A172 (cell line): ENCODE results near the gene FNDC3A. TPM values are rescaled to one million over a fixed set of nuclear protein-coding genes. Genes with fewer than 3 reads are reported as not detected.
A peak's percentile ranks its signal among the peaks of the same experiment; 100 is the strongest.
"Not testable (repeated sequence)": the region's sequence is repeated elsewhere in the genome, so short reads cannot be mapped to it uniquely, and the experiment has no call there.

Experiments used
- DNase-seq: peaks from one replicate; pipeline ENCODE4 v3.0.0-alpha.2; 2015; ENCODE audit warnings: low spot score
- total RNA-seq: library from RNA; depleted of rRNA; stranded (reverse); fragments of >200 nt; shearing (Covaris generic); gene quantifications from 2 replicates; pipeline ENCODE4 v1.2.3, GENCODE V29; 2014

Gene FNDC3A
- total RNA-seq, 1 experiment from 2014 or later, result 31.5 TPM

DNA sequence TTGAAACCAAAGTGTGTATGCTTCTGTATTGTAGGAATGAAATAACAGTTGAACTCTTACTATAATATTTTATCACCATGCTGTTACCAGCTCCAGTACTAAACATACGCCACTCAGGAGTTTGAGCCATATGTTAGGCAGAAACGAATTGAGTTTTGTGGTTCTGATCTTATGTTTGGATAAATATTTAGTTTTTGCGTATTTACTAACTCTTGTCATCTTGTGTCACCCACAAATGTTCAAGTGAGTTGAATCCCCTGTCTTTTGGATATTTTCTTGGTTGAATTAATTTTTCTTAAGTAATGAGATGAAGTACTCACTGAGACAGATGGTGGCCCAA is 1.5 kb downstream of the FNDC3A start:
- no peak for DNase-seq

DNA sequence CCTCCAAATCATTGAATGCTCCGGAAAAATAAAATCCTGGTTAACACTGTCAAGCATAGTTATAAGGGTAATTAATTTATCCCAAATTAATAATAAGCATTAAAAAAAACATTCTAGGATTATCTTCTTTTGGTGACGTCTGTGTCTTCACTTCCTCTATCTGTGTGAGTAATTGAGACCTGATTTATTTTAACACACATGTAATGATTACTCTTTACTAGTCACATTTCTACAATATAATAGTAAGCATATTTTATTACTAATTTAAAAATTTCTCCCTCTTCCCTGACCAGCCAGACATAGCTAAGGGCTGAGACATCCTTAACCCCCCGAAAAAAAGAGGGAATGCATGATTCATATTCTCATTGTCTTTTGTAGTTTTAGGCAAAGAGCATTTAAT is 2.3 kb downstream of the FNDC3A start:
- no peak for DNase-seq

GRCh38 chr13:48978942-48979601 is 3.4 kb downstream of the FNDC3A start:
- DNase-seq, result no peak

DNA sequence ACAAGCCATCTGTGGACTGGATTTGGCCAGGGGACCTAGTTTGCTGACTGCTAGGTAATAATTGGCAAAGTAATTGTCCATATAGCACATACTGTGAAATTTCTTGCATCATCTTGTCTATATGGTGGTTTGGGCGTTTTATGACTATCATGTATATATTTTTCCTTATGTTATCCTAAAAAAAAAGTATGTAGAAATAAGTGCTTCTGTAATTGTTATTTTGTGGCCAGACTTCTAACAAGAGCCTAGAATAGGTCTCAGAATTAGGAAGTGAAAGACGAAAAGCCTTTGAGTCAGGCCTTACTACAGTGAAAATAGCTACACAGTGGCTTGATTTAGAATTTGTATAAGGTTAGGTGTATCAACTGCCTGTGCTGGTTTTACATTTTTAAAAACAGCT is 4.2 kb downstream of the FNDC3A start:
- no peak for DNase-seq

DNA sequence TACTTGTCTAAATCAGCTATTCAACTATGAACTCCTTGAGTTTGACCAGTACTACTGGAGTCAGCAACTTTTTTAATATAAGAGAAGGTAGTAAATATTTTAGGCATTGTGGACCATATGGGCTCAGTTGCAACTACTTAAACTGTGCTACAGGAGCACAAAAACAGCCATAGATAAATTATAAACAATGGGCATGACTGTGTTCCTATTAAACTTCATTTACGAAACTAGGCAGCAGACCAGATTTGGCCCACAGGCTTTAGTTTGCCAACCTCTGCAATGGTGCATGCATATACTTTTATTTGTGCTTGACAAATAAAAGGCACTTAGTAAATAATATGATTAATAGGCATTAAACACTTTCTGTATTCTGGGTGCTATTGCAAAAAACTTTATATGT is 7.6 kb downstream of the FNDC3A start:
- DNase-seq, result no peak

DNA sequence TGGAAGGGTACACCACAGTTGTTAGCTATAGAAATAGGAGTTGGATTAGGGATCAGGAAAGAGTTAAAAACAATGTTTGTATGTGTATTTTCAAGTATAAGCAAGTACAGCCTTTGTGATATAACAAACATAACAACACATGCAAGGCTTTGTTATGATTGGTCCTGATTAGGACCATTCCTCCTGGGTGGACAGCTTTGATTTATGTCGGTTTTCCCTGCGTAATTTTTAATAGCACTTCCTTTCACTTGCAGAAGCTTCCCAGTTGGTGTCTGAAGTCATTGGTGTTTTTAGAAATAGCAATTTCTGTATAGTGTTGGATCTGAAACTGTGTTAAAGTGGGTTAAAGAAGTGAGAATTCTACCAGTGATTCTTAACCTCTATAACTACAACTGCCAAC is 10.0 kb downstream of the FNDC3A start:
- DNase-seq, result no peak

GRCh38 chr13:48990900-48991299 is 15.2 kb downstream of the FNDC3A start:
- no peak for DNase-seq

DNA sequence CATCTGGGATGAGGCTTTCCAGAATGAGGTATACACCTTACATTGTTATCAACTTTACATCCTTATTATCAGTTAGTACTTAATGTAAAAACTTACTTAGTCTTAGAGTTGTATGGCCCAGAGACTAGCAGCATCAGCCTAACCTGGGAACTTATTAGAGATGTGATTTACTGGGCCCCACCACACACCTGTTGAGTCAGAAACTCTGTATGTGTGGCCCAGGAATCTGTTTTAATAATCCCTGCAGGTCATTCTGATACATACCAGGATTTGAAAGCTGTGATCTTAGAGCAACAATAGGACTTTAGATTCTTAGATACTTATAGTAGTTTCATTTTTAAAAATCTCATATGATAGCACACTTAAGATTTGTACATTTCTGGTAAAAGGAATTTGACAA is 17.4 kb downstream of the FNDC3A start:
- no peak for DNase-seq

- no peak for DNase-seq
Measured at GRCh38 chr13:48994706-48995105, 19.0 kb downstream of the FNDC3A start.

- DNase-seq, result no peak
Measured at GRCh38 chr13:48998641-48999292, 23.1 kb downstream of the FNDC3A start.

DNA sequence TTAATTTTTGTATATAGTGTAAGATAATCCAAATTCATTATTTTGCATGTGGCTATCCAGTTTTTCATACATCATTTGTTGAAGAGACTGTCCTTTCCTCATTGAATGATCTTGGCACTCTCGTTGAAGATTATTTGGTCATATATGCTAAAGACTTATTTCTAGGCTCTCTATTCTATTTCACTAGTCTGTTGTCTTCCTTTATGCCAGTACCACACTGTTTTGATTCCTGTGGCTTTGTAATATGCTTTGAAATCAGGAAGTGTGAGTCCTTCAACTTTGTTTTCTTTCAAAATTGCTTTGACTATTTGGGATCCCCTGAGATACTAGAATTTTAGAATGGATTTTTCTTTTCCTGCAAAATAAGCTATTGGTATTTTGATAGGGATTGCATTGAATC is 24.5 kb downstream of the FNDC3A start:
- DNase-seq, result no peak

DNA sequence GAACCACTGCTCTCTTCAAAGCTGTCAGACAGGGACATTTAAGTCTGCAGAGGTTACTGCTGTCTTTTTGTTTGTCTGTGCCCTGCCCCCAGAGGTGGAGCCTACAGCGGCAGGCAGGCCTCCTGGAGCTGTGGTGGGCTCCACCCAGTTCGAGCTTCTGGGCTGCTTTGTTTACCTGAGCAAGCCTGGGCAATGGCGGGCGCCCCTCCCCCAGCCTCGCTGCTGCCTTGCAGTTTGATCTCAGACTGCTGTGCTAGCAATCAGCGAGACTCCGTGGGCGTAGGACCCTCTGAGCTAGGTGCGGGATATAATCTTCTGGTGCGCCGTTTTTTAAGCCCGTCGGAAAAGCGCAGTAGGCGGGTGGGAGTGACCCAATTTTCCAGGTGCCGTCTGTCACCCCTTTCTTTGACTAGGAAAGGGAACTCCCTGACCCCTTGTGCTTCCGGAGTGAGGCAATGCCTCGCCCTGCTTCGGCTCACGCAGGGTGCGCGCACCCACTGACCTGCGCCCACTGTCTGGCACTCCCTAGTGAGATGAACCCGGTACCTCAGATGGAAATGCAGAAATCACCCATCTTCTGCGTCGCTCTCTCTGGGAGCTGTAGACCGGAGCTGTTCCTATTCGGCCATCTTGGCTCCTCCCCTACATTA is 43.4 kb downstream of the FNDC3A start:
- DNase-seq, result not testable (repeated sequence)

DNA sequence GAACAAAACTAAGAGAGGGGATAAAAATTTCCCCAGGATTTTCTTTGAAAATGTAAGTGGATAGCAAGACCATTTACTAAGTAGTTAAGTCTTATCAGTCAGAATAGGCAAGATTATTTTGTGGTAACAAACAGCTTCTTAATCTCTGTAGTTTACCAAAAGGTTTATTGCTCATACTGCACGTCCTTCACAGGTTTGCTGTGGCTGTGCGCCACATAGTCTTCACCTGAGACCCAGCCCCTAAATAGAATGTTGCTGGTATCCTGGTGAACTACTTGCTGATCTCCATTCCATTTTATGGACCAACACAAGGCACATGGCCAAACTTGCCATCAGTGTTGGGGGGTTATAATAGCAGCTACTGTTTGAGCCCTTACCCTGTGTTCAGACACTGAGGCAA is 44.6 kb downstream of the FNDC3A start:
- DNase-seq, result no peak

GRCh38 chr13:49020940-49021553 is 45.3 kb downstream of the FNDC3A start:
- DNase-seq, result peak; percentile 1

GRCh38 chr13:49021953-49022352 is 46.2 kb downstream of the FNDC3A start:
- no peak for DNase-seq

DNA sequence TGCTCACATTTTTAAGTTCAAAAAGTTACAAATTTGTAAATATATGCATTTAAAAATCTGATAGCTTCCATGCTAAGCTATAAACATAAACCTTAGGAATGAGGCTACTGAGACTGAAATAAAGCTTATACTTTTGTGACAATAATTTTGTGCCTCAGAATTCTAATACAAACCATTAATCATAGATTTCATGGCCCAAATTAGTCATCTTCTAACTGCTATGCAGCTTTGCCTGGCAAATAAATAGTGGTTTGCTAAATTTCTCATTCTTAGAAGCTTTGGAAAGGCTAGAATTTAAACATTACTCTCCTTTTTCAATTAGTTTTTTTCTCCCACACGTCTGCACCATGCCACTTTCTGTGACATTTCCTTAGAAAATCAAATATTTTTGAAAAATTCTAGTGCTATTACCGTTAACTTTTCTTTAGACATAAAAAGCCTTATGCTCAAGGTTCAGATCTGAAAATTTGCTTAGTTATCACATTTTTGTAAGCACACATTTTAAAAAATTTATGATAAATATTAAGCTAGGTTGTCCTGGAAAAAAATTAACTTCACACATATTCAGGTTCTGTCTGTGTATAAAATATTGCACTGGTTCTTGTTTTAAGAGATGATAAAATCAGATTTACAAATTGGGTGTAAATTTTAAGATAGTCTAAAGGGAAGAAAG is 46.9 kb downstream of the FNDC3A start:
- peak; percentile 11 for DNase-seq

DNA sequence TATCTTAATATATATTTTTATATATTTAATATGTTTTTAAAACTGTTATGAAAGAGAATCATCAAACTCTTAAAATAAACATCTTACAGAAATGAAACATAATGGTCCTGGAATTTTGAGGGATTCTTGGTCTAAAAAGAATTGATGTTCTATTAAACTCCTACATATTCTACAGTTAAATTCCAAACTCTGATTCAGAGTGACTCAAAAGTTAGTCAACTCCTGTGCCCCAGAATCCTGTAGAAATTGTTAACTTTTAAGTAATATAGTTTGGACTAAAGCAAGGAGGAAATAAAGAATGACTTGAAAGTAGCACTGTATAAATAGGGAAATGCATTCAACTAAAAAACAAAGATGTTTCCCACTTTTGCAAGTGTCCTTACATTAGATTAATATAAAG is 47.7 kb downstream of the FNDC3A start:
- peak; percentile 66 for DNase-seq

DNA sequence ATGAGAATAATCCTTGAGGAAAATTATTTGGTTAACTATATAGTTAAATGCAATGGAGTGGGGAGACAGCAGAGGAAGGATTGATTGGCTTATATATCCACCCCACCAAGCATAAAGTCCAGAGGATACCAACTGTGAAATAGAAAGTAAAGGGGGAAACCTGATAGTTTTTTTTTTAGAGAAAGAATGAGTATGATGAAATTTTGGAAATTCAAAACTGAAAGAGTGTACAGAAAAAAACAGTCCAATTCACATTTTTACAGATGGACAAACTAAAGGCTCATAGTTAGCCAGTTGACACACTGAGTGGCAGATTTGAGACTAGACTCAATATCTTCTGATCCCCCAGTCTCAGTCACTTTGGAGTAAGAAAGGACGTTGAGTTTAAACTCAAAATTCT is 51.1 kb downstream of the FNDC3A start:
- DNase-seq, result no peak

GRCh38 chr13:49029570-49029969 is 53.9 kb downstream of the FNDC3A start:
- DNase-seq, result no peak

- DNase-seq, result no peak
Measured at GRCh38 chr13:49030213-49030612, 54.5 kb downstream of the FNDC3A start.

- no peak for DNase-seq
Measured at GRCh38 chr13:49040872-49041271, 65.2 kb downstream of the FNDC3A start.

- DNase-seq, result no peak
Measured at GRCh38 chr13:49042476-49042875, 66.8 kb downstream of the FNDC3A start.
